Activated naive CD4-positive, alpha-beta T cell treated with anti-CD3 and anti-CD28 coated beads, Interleukin-2, amount 10 ng/mL, durations not matched to agents 7 days and 5 days (primary cell): ENCODE results near the gene WNK4.

Experiments
- CTCF ChIA-PET: fragments of 350-600 bp; sonication (Branson Sonifier 250); formaldehyde crosslinking; loops from one replicate; lab custom pipeline; 2021; ENCODE audit warnings: antibody characterized with exemption; lab: Charles Lee
- DNase-seq: peaks from one replicate; pipeline ENCODE4 v3.0.0-alpha.2; 2020
- H3K27ac Mint-ChIP-seq: one replicate; pipeline ENCODE4 v1.8.0; 2021; ENCODE audit warnings: mild to moderate bottlenecking, moderate library complexity, mixed read lengths
- H3K27me3 Mint-ChIP-seq: one replicate; pipeline ENCODE4 v1.8.0; 2021; ENCODE audit warnings: mild to moderate bottlenecking, mixed read lengths
- H3K36me3 Mint-ChIP-seq: one replicate; pipeline ENCODE4 v1.8.0; 2021; ENCODE audit warnings: mixed read lengths
- H3K4me1 Mint-ChIP-seq: one replicate; pipeline ENCODE4 v1.8.0; 2021; ENCODE audit warnings: mixed read lengths
- H3K4me3 Mint-ChIP-seq: one replicate; pipeline ENCODE4 v1.8.0; 2021; ENCODE audit warnings: mild to moderate bottlenecking, moderate library complexity, mixed read lengths
- H3K9me3 Mint-ChIP-seq: one replicate; pipeline ENCODE4 v1.8.0; 2021; ENCODE audit warnings: mixed read lengths

The WNK4 gene

DNA sequence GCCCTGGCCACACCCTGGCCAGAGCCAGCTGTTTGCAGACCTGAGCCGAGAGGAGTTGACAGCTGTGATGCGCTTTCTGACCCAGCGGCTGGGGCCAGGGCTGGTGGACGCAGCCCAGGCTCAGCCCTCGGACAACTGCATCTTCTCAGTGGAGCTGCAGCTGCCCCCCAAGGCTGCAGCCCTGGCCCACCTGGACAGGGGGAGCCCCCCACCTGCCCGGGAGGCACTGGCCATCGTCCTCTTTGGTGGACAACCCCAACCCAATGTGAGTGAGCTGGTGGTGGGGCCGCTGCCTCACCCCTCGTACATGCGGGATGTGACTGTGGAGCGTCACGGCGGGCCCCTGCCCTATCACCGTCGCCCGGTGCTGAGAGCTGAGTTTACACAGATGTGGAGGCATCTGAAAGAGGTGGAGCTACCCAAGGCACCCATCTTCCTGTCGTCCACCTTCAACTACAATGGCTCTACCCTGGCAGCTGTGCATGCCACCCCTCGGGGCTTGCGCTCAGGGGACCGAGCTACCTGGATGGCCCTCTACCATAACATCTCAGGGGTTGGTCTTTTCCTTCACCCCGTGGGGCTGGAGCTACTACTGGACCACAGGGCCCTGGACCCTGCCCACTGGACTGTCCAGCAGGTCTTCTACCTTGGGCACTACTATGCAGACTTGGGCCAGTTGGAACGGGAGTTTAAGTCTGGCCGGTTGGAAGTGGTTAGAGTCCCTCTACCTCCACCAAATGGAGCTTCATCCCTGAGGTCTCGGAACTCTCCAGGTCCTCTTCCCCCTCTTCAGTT is 64.5 kb downstream of the WNK4 start:
- Mint-ChIP-seq H3K27me3 (no peaks in the 10 kb centered on the region), H3K9me3 (no peaks in the 10 kb centered on the region), H3K4me3 (no peak overlapping the region), H3K36me3 (peaks cover 40% of the 10 kb centered on the region), H3K4me1 (peaks cover 2% of the 10 kb centered on the region), H3K27ac (no peak overlapping the region)
- no peak for DNase-seq
- CTCF ChIA-PET, result interaction anchor here (1.1 to 1.4 kb wide), 2 partner anchors 84 to 153 kb away, joined by 3 to 4 read pairs; partner anchors contain the start of gene RPL27

DNA sequence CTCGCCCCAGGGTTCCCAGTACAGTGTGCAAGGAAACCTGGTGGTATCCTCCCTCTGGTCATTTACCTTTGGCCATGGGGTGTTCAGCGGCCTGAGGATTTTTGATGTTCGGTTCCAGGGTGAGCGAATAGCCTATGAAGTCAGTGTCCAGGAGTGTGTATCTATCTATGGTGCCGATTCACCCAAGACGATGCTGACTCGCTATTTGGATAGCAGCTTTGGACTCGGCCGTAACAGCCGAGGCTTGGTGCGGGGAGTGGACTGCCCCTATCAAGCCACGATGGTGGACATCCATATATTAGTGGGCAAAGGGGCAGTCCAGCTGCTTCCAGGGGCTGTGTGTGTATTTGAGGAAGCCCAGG is 65.1 kb downstream of the WNK4 start:
- DNase-seq, result no peak
- Mint-ChIP-seq H3K36me3 (peaks cover 36% of the 10 kb centered on the region), H3K27me3 (no peaks in the 10 kb centered on the region), H3K9me3 (no peaks in the 10 kb centered on the region), H3K4me1 (peaks cover 2% of the 10 kb centered on the region), H3K4me3 (no peak overlapping the region), H3K27ac (no peak overlapping the region)
- CTCF ChIA-PET, result interaction anchor here (1.1 to 1.4 kb wide), 2 partner anchors 83 to 152 kb away, joined by 3 to 4 read pairs; partner anchors contain the start of gene RPL27

DNA sequence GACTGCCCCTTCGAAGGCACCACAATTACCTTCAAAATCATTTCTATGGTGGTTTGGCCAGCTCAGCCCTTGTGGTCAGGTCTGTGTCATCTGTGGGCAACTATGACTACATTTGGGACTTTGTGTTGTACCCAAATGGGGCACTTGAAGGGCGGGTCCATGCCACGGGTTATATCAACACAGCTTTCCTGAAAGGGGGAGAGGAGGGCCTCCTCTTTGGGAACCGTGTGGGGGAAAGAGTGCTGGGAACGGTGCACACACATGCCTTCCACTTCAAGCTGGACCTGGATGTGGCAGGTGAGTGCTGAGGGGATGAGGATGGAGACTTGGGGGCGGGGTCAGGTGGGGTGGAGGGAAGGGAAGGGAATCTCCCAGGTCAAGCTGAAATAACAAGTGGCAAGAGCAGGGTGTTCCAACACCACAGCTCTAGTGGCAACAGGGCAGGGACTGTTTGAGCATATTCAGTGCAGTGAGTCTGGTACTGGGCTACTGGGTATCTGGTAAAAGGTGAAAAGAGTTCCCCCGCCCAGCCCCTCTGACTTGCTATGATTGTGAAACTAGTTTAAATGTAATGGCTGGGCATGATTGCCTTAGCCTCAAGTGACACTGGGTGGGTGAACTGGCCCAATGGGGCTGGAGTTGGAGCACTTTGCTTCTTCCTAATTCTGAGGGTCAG is 65.6 kb downstream of the WNK4 start:
- no peak overlapping the region for H3K4me3 Mint-ChIP-seq
- CTCF ChIA-PET, result interaction anchor here (1.1 to 1.4 kb wide), 2 partner anchors 83 to 152 kb away, joined by 3 to 4 read pairs; partner anchors contain the start of gene RPL27
- H3K27me3 Mint-ChIP-seq, result no peaks in the 10 kb centered on the region
- no peaks in the 10 kb centered on the region for H3K9me3 Mint-ChIP-seq
- peaks cover 34% of the 10 kb centered on the region for H3K36me3 Mint-ChIP-seq
- no peak for DNase-seq
- H3K27ac Mint-ChIP-seq, result no peak overlapping the region
- peaks cover 2% of the 10 kb centered on the region for H3K4me1 Mint-ChIP-seq
